Mesenchymal stem cell (in vitro differentiated cells and primary cell): ENCODE measurements around the gene GNG12.

Experiments
- DNase-seq: peaks from one replicate; pipeline ENCODE4 v3.0.0-alpha.2; 2013
- H2AFZ ChIP-seq: one replicate; pipeline ENCODE4 v1.6.1; 2013; ENCODE audit warnings: low read depth, mild to moderate bottlenecking, control low read depth, inconsistent platforms, low read length, moderate library complexity
- H2AK5ac ChIP-seq: 2 replicates; pipeline ENCODE4 v1.6.1; 2013; ENCODE audit warnings: low read length, moderate library complexity, mild to moderate bottlenecking, inconsistent platforms; ENCODE audit not compliant: severe bottlenecking
- H2BK120ac ChIP-seq: one replicate; pipeline ENCODE4 v1.6.1; 2013; ENCODE audit warnings: low read depth, mild to moderate bottlenecking, inconsistent platforms, low read length, moderate library complexity
- H2BK12ac ChIP-seq, 2 experiments: one replicate each; pipeline ENCODE4 v1.6.1; 2013; ENCODE audit warnings: inconsistent platforms in 2 of 2, low read length in 2 of 2, mild to moderate bottlenecking in 2 of 2, moderate library complexity in 2 of 2, control low read depth in 1 of 2
- H2BK15ac ChIP-seq: one replicate; pipeline ENCODE4 v1.6.1; 2013; ENCODE audit warnings: mild to moderate bottlenecking, low read depth, inconsistent platforms; ENCODE audit not compliant: poor library complexity, severe bottlenecking
- H2BK5ac ChIP-seq: 2 replicates; pipeline ENCODE4 v1.6.1; 2013; ENCODE audit warnings: low read depth, mild to moderate bottlenecking, low read length, control low read depth, inconsistent platforms; ENCODE audit not compliant: poor library complexity, severe bottlenecking
- H3K14ac ChIP-seq, 2 experiments: one replicate each; pipeline ENCODE4 v1.6.1; 2013; ENCODE audit warnings: inconsistent platforms in 2 of 2, low read length in 2 of 2, control low read depth in 1 of 2, mild to moderate bottlenecking in 1 of 2, moderate library complexity in 1 of 2
- H3K18ac ChIP-seq, 2 experiments: one replicate each; pipeline ENCODE4 v1.6.1; 2013; ENCODE audit warnings: inconsistent platforms in 2 of 2, low read length in 2 of 2, control low read depth in 1 of 2, low read depth in 1 of 2, mild to moderate bottlenecking in 1 of 2
- H3K23ac ChIP-seq, 2 experiments: one replicate each; pipeline ENCODE4 v1.6.1; 2013; ENCODE audit warnings: inconsistent platforms in 2 of 2, low read length in 2 of 2, mild to moderate bottlenecking in 2 of 2, moderate library complexity in 2 of 2, control low read depth in 1 of 2
- H3K27ac ChIP-seq: 2 replicates; pipeline ENCODE4 v1.5.1; 2013; ENCODE audit warnings: mild to moderate bottlenecking, moderate library complexity, low read length, control low read depth, inconsistent platforms; ENCODE audit not compliant: poor library complexity, severe bottlenecking
- H3K27me3 ChIP-seq, 2 experiments: 2 replicates each; pipeline versions ENCODE4 v1.6.1 to v1.7.0; 2013; ENCODE audit warnings: low read length in 2 of 2, mild to moderate bottlenecking in 2 of 2, moderate library complexity in 2 of 2, control low read depth in 1 of 2, inconsistent platforms in 1 of 2; ENCODE audit not compliant: control insufficient read depth in 1 of 2, insufficient read depth in 1 of 2
- H3K36me3 ChIP-seq, 2 experiments: 2 replicates each; pipeline versions ENCODE4 v1.6.1 to v1.7.0; 2013; ENCODE audit warnings: low read length in 2 of 2, control low read depth in 1 of 2, inconsistent platforms in 1 of 2, low read depth in 1 of 2, mild to moderate bottlenecking in 1 of 2; ENCODE audit not compliant: insufficient read depth in 2 of 2, control insufficient read depth in 1 of 2
- H3K4ac ChIP-seq, 2 experiments: one replicate each; pipeline ENCODE4 v1.6.1; 2013; ENCODE audit warnings: inconsistent platforms in 2 of 2, low read length in 2 of 2, mild to moderate bottlenecking in 2 of 2, moderate library complexity in 2 of 2, control low read depth in 1 of 2, low read depth in 1 of 2
- H3K4me1 ChIP-seq: 2 replicates; pipeline ENCODE4 v1.6.1; 2013; ENCODE audit warnings: low read depth, low read length, control low read depth; ENCODE audit not compliant: control insufficient read depth, insufficient read depth
- H3K4me2 ChIP-seq: 2 replicates; pipeline ENCODE4 v1.6.1; 2013; ENCODE audit warnings: low read length, mild to moderate bottlenecking, inconsistent platforms; ENCODE audit not compliant: poor library complexity, severe bottlenecking
- H3K4me3 ChIP-seq, 2 experiments: 2 replicates each; pipeline versions ENCODE4 v1.5.1 to v1.7.0; 2013; ENCODE audit warnings: low read length in 2 of 2, mild to moderate bottlenecking in 2 of 2, control low read depth in 1 of 2, low read depth in 1 of 2; ENCODE audit not compliant: insufficient read depth in 1 of 2
- H3K79me1 ChIP-seq: replicated peaks from 2 replicates; pipeline ENCODE4 v1.6.1; 2013; ENCODE audit warnings: mild to moderate bottlenecking, control low read depth, low read length, inconsistent platforms; ENCODE audit not compliant: poor library complexity, severe bottlenecking
- H3K9ac ChIP-seq: 2 replicates; pipeline ENCODE4 v1.7.0; 2013; ENCODE audit warnings: mild to moderate bottlenecking, low read length, moderate library complexity
- H3K9me3 ChIP-seq: 2 replicates; pipeline ENCODE4 v1.7.0; 2013; ENCODE audit warnings: mild to moderate bottlenecking, low read length; ENCODE audit not compliant: control insufficient read depth
- H4K8ac ChIP-seq: one replicate; pipeline ENCODE4 v1.6.1; 2013; ENCODE audit warnings: inconsistent platforms, mild to moderate bottlenecking, low read length, moderate library complexity
- H4K91ac ChIP-seq: one replicate; pipeline ENCODE4 v1.6.1; 2013; ENCODE audit warnings: mild to moderate bottlenecking, low read length, inconsistent platforms
- WGBS: methylation state at CpG from one replicate; pipeline ENCODE4 v1.1.7; 2013; ENCODE audit warnings: mixed read lengths; 5-methylcytosine and 5-hydroxymethylcytosine counted together

GNG12 gene

DNA sequence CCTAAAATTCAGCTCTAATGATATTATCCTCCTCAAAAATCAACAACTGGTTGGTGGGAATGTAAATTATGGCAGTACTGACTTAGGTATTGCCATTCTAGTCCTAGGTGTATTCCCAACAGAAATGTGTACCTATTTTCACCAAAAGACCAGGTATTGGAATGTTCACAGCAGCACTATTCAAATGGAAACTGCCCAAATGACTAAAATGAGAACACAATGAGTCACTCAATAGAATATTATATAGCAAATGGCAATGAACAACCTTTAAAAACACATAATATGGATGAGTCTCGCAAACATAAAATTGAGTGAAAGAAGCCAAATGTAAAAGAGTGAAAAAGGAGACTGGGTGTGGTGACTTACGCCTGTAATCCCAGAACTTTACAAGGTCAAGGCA, 103.4 kb downstream of the GNG12 start:
- no peak overlapping the region for H2BK120ac ChIP-seq
- no peak overlapping the region for H3K23ac ChIP-seq
- H3K4me3 ChIP-seq, result no peak overlapping the region
- H3K4ac ChIP-seq, result no peak overlapping the region
- H4K8ac ChIP-seq, result no peak overlapping the region
- H2AFZ ChIP-seq, result no peak overlapping the region
- H3K27me3 ChIP-seq, result no peaks in the 10 kb centered on the region
- peaks cover 0 to 20% of the 10 kb centered on the region in 2 experiments for H3K36me3 ChIP-seq
- no peak overlapping the region for H3K27ac ChIP-seq
- no peak overlapping the region for H3K14ac ChIP-seq
- no peak overlapping the region for H4K91ac ChIP-seq
- H3K4me1 ChIP-seq, result peaks cover 11% of the 10 kb centered on the region
- no peak for DNase-seq
- H2BK12ac ChIP-seq, result no peak overlapping the region
- H3K18ac ChIP-seq, result no peak overlapping the region
- H2BK15ac ChIP-seq, result no peak overlapping the region
- WGBS, result 100% methylated on average over 1 of the region's 2 CpGs
- H2BK5ac ChIP-seq, result no peak overlapping the region
- H3K9ac ChIP-seq, result no peak overlapping the region
- H3K9me3 ChIP-seq, result no peaks in the 10 kb centered on the region
- H3K4me2 ChIP-seq, result no peak overlapping the region
- peaks cover 30% of the 10 kb centered on the region for H3K79me1 ChIP-seq
- H2AK5ac ChIP-seq, result no peak overlapping the region

DNA sequence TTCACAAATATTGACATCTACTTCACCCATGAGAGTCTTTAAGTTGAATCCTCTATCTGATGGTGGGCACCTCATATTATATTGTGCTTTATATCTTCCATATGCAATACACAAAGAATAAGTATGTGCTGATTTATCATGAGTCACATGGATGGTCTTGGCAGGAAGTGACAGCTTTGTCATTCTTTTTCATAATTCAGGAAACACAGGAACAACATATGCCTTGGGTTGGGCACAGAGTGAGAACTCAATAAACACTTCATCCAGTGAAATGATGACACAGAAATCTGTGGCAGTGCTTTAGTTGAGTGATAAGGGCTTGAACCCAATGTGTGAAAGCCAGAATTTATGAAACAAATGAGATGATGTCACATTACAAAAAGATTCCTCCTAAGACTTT, 107.0 kb downstream of the GNG12 start:
- Histone ChIP-seq H3K9ac (no peak overlapping the region), H3K4me3 (no peak overlapping the region), H2BK15ac (no peak overlapping the region), H4K8ac (no peak overlapping the region), H3K4ac (no peak overlapping the region), H3K36me3 (peaks cover 0 to 17% of the 10 kb centered on the region in 2 experiments), H3K18ac (no peak overlapping the region), H3K27ac (no peak overlapping the region), H3K23ac (no peak overlapping the region), H2AK5ac (peak overlapping the region; percentile 35), H2BK12ac (no peak overlapping the region), H3K9me3 (no peaks in the 10 kb centered on the region), H3K27me3 (no peaks in the 10 kb centered on the region), H4K91ac (no peak overlapping the region), H3K79me1 (peaks cover 24% of the 10 kb centered on the region), H3K4me1 (peaks cover 12% of the 10 kb centered on the region), H3K4me2 (no peak overlapping the region), H3K14ac (no peak overlapping the region), H2BK120ac (no peak overlapping the region), H2AFZ (no peak overlapping the region), H2BK5ac (peak overlapping the region; percentile 57)
- DNase-seq, result no peak

DNA sequence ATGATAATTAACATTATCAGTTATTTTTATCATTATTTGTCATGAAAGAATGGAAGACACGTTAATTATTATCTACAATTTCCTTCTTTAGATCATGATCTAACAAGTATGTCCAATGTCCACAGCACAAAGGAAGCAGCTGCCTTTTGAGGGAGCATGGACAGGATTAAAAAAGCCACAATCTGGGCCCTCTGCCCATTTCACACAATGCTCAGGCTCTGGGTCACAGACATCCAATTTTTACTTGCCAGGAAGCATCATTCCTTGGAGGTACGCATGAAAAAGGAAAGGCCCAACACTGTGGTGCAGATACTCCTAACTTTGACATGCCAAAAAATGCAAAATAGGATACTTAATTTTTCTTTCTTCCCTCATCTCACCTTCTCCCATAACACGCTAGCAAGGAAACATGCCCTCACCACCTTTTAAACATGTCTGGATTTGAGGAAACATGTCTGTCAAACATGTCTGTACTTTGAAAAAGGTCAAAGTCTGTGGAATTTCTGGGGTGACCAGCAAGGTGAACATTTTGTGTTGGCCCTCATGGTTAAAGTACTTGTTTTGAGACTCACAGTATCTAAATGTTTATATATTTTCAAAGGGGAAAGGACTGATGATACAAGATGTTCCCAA, 108.2 kb downstream of the GNG12 start:
- no peak overlapping the region for H3K4me3 ChIP-seq
- H2AFZ ChIP-seq, result no peak overlapping the region
- H3K27ac ChIP-seq, result peak overlapping the region; percentile 87
- DNase-seq, result peak; percentile 65
- H2AK5ac ChIP-seq, result peak overlapping the region; percentile 23
- H3K27me3 ChIP-seq, result no peaks in the 10 kb centered on the region
- peaks cover 27% of the 10 kb centered on the region for H3K79me1 ChIP-seq
- no peak overlapping the region for H3K4me2 ChIP-seq
- no peaks in the 10 kb centered on the region for H3K9me3 ChIP-seq
- no peak overlapping the region for H3K14ac ChIP-seq
- no peak overlapping the region for H2BK12ac ChIP-seq
- H3K23ac ChIP-seq, result no peak overlapping the region
- no peak overlapping the region for H3K4ac ChIP-seq
- H3K36me3 ChIP-seq, result peaks cover 0 to 16% of the 10 kb centered on the region in 2 experiments
- peak overlapping the region in 1 of 2 experiments; percentile 45 for H3K18ac ChIP-seq
- no peak overlapping the region for H2BK120ac ChIP-seq
- WGBS, result 45% methylated on average over 2 of the region's 3 CpGs
- H4K91ac ChIP-seq, result no peak overlapping the region
- no peak overlapping the region for H2BK15ac ChIP-seq
- H3K9ac ChIP-seq, result peak overlapping the region; percentile 57
- H4K8ac ChIP-seq, result no peak overlapping the region
- H2BK5ac ChIP-seq, result no peak overlapping the region
- H3K4me1 ChIP-seq, result peaks cover 17% of the 10 kb centered on the region

DNA sequence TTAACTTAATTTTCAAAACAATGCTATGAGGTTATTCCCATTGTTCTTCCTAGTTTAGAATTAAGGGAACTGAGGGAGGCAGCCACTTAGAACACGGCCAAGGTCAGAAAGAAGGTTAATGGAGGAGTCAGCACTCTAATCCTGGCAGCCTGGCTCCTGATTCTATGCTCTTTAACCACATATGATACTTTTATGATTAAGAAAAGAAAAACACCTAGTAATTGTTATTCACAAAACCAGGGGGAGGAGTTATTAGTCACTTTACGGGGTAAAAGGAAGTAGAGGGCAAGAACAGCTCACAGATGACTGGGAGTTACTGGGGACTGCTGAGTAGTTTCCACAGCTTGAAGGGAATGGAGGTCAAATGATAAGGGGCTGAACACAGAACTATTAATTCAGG, 109.6 kb downstream of the GNG12 start:
- Histone ChIP-seq H3K4me3 (no peak overlapping the region), H4K8ac (no peak overlapping the region), H3K23ac (no peak overlapping the region), H3K4me2 (no peak overlapping the region), H2BK12ac (no peak overlapping the region), H3K27ac (peak overlapping the region; percentile 86), H3K27me3 (no peaks in the 10 kb centered on the region), H3K4ac (peak overlapping the region in 1 of 2 experiments; percentile 15), H3K79me1 (peaks cover 29% of the 10 kb centered on the region), H3K14ac (no peak overlapping the region), H2AK5ac (peak overlapping the region; percentile 95), H3K9me3 (no peaks in the 10 kb centered on the region), H2AFZ (no peak overlapping the region), H3K18ac (no peak overlapping the region), H3K36me3 (peaks cover 0 to 13% of the 10 kb centered on the region in 2 experiments), H2BK120ac (no peak overlapping the region), H3K9ac (peak overlapping the region; percentile 14), H2BK5ac (no peak overlapping the region), H3K4me1 (peaks cover 20% of the 10 kb centered on the region), H4K91ac (no peak overlapping the region), H2BK15ac (no peak overlapping the region)
- DNase-seq, result no peak
- WGBS, result 42% methylated on average over 2 of the region's 2 CpGs
